ENCODE measurements around the gene ACO2. TPM values are rescaled to one million over a fixed set of nuclear protein-coding genes. Genes with fewer than 3 reads are reported as not detected.
A peak's percentile ranks its signal among the peaks of the same experiment; 100 is the strongest.

ACO2 gene
- total RNA-seq, 4 donors from 2014 or later: 81.3 to 205 (median 135) TPM

- Histone ChIP-seq H3K27me3 (no peaks in the 10 kb centered on the region), H3K4me3 (replicated peaks in 1 of 3) (no peak overlapping the region), H3K36me3 (peaks cover 8 to 16% of the 10 kb centered on the region in 2 donors), H3K27ac (no peak overlapping the region), H3K4me1 (peaks cover 19 to 23% of the 10 kb centered on the region in 2 donors), H3K9me3 (no peaks in the 10 kb centered on the region)
- no peak for TF ChIP-seq POLR2A (IDR thresholded peaks at IDR 0.05)
- TF ChIP-seq, protein P1, sequence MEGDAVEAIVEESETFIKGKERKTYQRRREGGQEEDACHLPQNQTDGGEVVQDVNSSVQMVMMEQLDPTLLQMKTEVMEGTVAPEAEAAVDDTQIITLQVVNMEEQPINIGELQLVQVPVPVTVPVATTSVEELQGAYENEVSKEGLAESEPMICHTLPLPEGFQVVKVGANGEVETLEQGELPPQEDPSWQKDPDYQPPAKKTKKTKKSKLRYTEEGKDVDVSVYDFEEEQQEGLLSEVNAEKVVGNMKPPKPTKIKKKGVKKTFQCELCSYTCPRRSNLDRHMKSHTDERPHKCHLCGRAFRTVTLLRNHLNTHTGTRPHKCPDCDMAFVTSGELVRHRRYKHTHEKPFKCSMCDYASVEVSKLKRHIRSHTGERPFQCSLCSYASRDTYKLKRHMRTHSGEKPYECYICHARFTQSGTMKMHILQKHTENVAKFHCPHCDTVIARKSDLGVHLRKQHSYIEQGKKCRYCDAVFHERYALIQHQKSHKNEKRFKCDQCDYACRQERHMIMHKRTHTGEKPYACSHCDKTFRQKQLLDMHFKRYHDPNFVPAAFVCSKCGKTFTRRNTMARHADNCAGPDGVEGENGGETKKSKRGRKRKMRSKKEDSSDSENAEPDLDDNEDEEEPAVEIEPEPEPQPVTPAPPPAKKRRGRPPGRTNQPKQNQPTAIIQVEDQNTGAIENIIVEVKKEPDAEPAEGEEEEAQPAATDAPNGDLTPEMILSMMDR (IDR thresholded peaks at IDR 0.05): no peak
- no peak for DNase-seq
- 79 to 91% methylated on average over 2 of the region's 2 CpGs for WGBS, 2 donors
- intact Hi-C loops (cut with DNase I): no loop called here
Observed at GRCh38 chr22:41470886-41471285, 2.0 kb downstream of the ACO2 start.

- 81 to 87% methylated on average over 2 of the region's 2 CpGs for WGBS, 2 donors
- Histone ChIP-seq H3K9me3 (no peaks in the 10 kb centered on the region), H3K27ac (no peak overlapping the region), H3K36me3 (peaks cover 1 to 9% of the 10 kb centered on the region in 2 donors), H3K27me3 (no peaks in the 10 kb centered on the region), H3K4me1 (peaks cover 19 to 23% of the 10 kb centered on the region in 2 donors), H3K4me3 (replicated peaks in 1 of 3) (no peak overlapping the region)
- TF ChIP-seq, protein P1 (IDR thresholded peaks at IDR 0.05): no peak
- no peak for TF ChIP-seq POLR2A (IDR thresholded peaks at IDR 0.05)
- DNase-seq: no peak
- intact Hi-C loops (cut with DNase I): no loop called here
Observed at GRCh38 chr22:41471568-41471967, 2.7 kb downstream of the ACO2 start.

- intact Hi-C loops (cut with DNase I): no loop called here
- TF ChIP-seq POLR2A (IDR thresholded peaks at IDR 0.05): no peak
- TF ChIP-seq, protein P1 (IDR thresholded peaks at IDR 0.05): no peak
- Histone ChIP-seq H3K9me3 (no peaks in the 10 kb centered on the region), H3K4me3 (replicated peaks in 1 of 3) (no peak overlapping the region), H3K36me3 (no peaks in the 10 kb centered on the region), H3K27me3 (no peaks in the 10 kb centered on the region), H3K4me1 (peaks cover 8 to 18% of the 10 kb centered on the region in 2 donors), H3K27ac (no peak overlapping the region)
- WGBS, 2 donors: 94 to 95% methylated on average over 6 of the region's 6 CpGs
- no peak for DNase-seq
Observed at GRCh38 chr22:41474872-41475451, 6.0 kb downstream of the ACO2 start.

- no peaks in the 10 kb centered on the region for H3K9me3 ChIP-seq
- H3K4me1 ChIP-seq: peaks cover 17 to 45% of the 10 kb centered on the region in 2 donors
- WGBS, 2 donors: 84 to 88% methylated on average over 2 of the region's 2 CpGs
- H3K4me3 ChIP-seq (replicated peaks in 1 of 3): no peak overlapping the region
- TF ChIP-seq, protein P1 (IDR thresholded peaks at IDR 0.05): no peak
- no peak for TF ChIP-seq POLR2A (IDR thresholded peaks at IDR 0.05)
- peak overlapping the region in 1 of 3 donors; percentile 85 for H3K27ac ChIP-seq
- H3K27me3 ChIP-seq: no peaks in the 10 kb centered on the region
- DNase-seq: no peak
- intact Hi-C loops (cut with DNase I): no loop called here
- no peaks in the 10 kb centered on the region for H3K36me3 ChIP-seq
Observed at GRCh38 chr22:41478473-41478872, 9.6 kb downstream of the ACO2 start.

GRCh38 chr22:41478891-41479521 is 10.1 kb downstream of the ACO2 start:
- no peak for TF ChIP-seq POLR2A (IDR thresholded peaks at IDR 0.05)
- TF ChIP-seq, protein P1 (IDR thresholded peaks at IDR 0.05): no peak
- no peak for DNase-seq
- intact Hi-C loops (cut with DNase I): no loop called here
- Histone ChIP-seq H3K9me3 (no peaks in the 10 kb centered on the region), H3K27ac (peak overlapping the region in 1 of 3 donors; percentile 85), H3K4me1 (peaks cover 17 to 48% of the 10 kb centered on the region in 2 donors), H3K4me3 (replicated peaks in 1 of 3) (no peak overlapping the region), H3K36me3 (no peaks in the 10 kb centered on the region), H3K27me3 (no peaks in the 10 kb centered on the region)
- WGBS, 2 donors: 78 to 79% methylated on average over 7 of the region's 7 CpGs
